PFSK-1 (cell line): ENCODE data around the gene RAB34.

Experiments
- FOXP2 ChIP-seq: optimal IDR thresholded peaks from 2 replicates; pipeline ENCODE3; 2011; ENCODE audit warnings: borderline replicate concordance, control low read depth, inconsistent platforms; ENCODE audit not compliant: insufficient read depth; ENCODE audit errors: extremely low read length, extremely low read depth
- POLR2AphosphoS5 ChIP-seq: IDR thresholded peaks from 2 replicates; pipeline ENCODE4 v1.6.1; 2012; ENCODE audit warnings: low read depth, mild to moderate bottlenecking, control low read depth, low read length, moderate library complexity
- SIN3A ChIP-seq: IDR thresholded peaks from 2 replicates; pipeline ENCODE4 v1.6.1; 2012; ENCODE audit warnings: mild to moderate bottlenecking, low read length, moderate library complexity, borderline replicate concordance; ENCODE audit not compliant: insufficient read depth
- TAF1 ChIP-seq: IDR thresholded peaks from 2 replicates; pipeline ENCODE4 v1.6.1; 2012; ENCODE audit warnings: low read length, control low read depth, borderline replicate concordance; ENCODE audit not compliant: insufficient read depth
- TF ChIP-seq, protein P1 (sequence below), 2 experiments: IDR thresholded peaks; 2 replicates each; pipeline versions ENCODE4 v1.6.1 to v1.8.0; 2011 to 2012; ENCODE audit warnings: low read depth in 2 of 2, low read length in 2 of 2, control low read depth in 1 of 2, inconsistent platforms in 1 of 2, mild to moderate bottlenecking in 1 of 2, moderate library complexity in 1 of 2; ENCODE audit not compliant: insufficient read depth in 1 of 2

The RAB34 gene

DNA sequence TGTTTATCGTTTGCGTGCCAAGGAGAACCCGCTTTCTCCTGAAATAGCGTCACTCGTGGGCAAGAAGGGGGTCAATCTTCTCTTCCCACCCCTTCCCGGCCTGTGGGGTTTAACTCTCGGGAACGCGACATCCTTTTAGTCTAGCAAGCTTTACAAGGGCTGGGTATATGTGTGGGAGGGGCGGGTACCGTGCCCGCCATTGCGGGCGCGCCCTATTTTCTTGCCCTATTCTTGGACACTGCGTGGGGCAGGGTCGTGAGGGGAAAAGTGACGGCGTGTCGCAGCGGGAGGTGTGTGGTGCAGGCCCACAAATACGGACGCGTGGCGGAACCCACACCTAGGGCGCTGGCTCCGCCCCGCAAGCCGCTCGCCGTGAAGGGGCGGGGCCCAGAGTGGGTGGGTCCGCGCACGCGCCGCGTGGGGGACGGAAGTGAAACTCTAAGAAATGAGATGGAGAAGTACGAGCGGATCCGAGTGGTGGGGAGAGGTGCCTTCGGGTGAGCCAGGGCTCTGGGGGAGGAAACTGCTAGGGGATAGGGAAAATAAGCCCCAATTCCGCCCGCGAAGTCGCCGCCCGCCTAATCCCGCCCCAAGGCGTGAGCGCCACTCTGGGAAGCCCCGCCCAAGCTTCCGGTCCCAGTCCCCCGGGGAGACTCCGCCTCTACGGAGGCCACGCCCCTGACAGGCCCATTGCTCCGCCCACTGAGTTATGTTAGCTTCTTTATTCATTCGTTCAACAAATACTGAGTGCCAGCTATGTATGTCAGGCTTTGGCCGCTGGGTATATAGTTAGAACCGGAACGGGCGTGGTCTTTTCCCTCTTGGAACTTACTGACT is 10.9 kb upstream of the RAB34 start, which contains the start of gene NEK8:
NEK8 (plus strand) TSS at position 425 of the 837 bp plus-strand sequence; CDS start at position 451, 26 bp downstream.
- no peak for TF ChIP-seq FOXP2
- peak; percentile 76 for TF ChIP-seq POLR2AphosphoS5
- TF ChIP-seq, protein P1, sequence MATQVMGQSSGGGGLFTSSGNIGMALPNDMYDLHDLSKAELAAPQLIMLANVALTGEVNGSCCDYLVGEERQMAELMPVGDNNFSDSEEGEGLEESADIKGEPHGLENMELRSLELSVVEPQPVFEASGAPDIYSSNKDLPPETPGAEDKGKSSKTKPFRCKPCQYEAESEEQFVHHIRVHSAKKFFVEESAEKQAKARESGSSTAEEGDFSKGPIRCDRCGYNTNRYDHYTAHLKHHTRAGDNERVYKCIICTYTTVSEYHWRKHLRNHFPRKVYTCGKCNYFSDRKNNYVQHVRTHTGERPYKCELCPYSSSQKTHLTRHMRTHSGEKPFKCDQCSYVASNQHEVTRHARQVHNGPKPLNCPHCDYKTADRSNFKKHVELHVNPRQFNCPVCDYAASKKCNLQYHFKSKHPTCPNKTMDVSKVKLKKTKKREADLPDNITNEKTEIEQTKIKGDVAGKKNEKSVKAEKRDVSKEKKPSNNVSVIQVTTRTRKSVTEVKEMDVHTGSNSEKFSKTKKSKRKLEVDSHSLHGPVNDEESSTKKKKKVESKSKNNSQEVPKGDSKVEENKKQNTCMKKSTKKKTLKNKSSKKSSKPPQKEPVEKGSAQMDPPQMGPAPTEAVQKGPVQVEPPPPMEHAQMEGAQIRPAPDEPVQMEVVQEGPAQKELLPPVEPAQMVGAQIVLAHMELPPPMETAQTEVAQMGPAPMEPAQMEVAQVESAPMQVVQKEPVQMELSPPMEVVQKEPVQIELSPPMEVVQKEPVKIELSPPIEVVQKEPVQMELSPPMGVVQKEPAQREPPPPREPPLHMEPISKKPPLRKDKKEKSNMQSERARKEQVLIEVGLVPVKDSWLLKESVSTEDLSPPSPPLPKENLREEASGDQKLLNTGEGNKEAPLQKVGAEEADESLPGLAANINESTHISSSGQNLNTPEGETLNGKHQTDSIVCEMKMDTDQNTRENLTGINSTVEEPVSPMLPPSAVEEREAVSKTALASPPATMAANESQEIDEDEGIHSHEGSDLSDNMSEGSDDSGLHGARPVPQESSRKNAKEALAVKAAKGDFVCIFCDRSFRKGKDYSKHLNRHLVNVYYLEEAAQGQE (IDR thresholded peaks at IDR 0.05; ENCODE audit: insufficient read depth in 1 of 2, low read depth in 2 of 2, low read length in 2 of 2), result no peak
- TF ChIP-seq SIN3A, result peak; percentile 37; the same call in 1 of the 2 replicates
- TF ChIP-seq TAF1, result peak; percentile 68; the same call in 1 of the 2 replicates

DNA sequence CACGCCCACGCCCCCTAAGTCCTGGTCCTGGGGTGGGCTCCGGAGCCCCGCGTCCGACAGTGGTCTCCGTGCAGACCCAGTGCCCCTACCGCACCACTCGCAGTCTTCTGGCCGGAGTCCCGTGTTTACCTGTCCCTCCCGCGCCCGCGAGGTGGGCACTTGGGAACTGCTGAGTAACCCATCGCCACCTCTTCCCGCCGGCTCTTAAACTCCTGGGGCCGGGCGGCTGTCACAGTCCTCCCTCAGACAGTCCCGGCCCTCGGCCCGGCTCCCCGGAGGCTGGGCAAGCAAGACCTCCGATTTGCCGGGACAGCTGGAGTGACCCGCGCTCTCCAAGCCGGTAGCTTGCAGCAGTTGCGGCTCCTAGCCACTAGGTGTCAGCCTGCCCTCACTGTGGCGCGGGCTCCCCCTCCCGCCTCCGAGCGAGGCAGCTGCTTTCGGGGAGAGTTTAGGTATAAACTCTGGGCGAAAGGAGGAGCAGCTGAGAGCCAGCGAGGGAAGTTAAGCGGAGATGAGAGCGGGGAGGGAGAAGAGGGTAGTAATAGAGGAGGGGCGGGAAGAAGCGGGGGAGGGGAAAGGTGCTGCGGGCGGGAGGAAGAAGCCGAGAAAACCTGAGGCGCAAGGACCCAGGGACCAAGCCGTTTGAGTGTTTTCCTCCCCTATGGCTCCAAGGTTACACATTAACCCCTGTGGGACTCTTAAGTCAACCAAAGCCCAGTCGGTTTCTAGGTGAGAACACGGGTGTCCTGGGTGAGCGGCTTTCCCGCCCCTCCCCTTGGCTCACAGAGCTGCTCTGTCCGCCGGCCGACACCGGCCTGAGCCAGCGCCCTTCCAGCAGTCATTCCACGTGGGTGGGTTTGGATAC is 9.2 kb upstream of the RAB34 start:
- no peak for TF ChIP-seq TAF1
- TF ChIP-seq FOXP2, result no peak
- TF ChIP-seq POLR2AphosphoS5, result no peak

DNA sequence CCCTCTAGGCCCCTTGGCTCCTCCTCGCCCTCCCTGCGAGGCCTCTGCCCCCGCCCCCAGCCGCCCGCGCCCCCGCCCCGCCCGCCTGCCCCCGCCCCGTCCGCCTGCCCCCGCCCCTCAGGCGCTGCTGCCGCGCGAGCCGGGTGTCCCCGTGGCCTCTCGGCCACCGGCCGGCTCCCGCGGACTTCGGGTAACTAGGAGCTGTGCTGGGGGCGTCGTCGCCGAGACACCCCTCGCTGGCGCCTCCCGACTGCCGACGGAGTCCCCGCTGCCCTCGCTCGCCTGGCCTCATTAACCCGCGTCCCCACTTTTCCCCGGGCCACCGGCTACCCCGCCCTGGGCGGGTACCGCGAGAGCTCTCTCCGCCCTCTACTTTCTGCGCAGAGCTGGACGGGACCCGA is 8.6 kb upstream of the RAB34 start, which contains the start of gene TLCD1:
TLCD1 (minus strand) TSS at position 8 of the 401 bp plus-strand sequence. CDS start 136 bp downstream, outside the sequence.
- TF ChIP-seq SIN3A (peak; percentile 5; the same call in 1 of the 2 replicates), POLR2AphosphoS5 (no peak; the same call in 1 of the 2 replicates), TAF1 (peak; percentile 7; the same call in 1 of the 2 replicates)

DNA sequence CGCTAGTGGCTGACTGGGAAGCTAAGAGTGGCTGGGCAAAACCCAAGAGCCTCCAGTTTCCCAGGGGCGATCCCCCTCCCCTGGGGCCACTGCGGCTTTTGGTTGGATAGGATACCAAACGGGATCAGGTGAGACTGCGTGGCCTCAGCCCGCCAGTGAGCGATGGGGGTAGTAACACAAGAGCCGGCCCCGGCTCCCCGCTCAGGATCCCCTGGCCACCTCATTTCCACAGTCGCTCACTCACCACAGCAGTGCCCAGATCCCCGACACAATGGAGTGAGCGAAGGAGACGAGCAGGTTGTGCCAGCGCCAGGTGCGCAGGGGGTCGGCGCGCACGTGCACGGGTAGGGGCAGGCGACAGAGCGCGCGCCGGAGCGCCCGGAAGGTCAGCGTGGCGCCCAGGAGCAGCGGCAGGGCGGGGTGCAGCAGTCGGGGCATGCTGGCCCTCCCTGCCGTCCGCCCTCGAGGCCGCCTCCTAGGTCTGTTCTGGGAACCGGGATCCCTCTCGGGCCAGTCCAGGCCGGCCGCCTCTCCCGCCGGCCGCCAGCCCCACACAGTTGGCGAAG is 8.1 kb upstream of the RAB34 start:
- TF ChIP-seq SIN3A, result no peak
- TF ChIP-seq TAF1, result peak; percentile 78; the same call in 1 of the 2 replicates

DNA sequence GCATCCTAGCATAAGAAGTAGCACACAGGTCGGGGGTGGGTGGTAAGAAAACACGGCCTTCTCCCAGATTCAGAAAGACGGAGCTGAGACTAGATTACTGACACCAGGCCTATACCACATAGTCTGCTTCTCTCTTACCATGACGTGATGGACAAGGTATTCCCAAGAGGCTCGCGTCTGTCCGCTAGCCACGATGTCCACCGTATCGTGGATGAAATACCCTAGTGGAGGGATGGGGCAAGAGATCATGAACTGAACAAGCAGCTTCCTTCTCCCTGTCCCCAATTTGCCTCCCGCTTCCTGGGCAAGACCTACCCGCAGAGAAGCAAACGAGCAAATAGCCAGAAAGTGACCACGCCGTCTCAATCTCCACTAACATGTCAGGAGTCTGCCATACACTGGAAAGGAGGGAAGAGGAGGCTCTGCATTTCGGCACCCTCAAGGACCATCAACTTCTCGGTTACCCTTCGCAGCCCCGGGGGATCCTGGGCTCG is 7.5 kb upstream of the RAB34 start:
- TF ChIP-seq FOXP2 (no peak), POLR2AphosphoS5 (peak; percentile 99), SIN3A (peak; percentile 82; the same call in 1 of the 2 replicates), TAF1 (peak; percentile 12; the same call in 1 of the 2 replicates)
- TF ChIP-seq, protein P1 (IDR thresholded peaks at IDR 0.05; ENCODE audit: insufficient read depth in 1 of 2, low read depth in 2 of 2, low read length in 2 of 2), result peak in 1 of 2 experiments; percentile 1; a peak in 1 of 4 replicates

DNA sequence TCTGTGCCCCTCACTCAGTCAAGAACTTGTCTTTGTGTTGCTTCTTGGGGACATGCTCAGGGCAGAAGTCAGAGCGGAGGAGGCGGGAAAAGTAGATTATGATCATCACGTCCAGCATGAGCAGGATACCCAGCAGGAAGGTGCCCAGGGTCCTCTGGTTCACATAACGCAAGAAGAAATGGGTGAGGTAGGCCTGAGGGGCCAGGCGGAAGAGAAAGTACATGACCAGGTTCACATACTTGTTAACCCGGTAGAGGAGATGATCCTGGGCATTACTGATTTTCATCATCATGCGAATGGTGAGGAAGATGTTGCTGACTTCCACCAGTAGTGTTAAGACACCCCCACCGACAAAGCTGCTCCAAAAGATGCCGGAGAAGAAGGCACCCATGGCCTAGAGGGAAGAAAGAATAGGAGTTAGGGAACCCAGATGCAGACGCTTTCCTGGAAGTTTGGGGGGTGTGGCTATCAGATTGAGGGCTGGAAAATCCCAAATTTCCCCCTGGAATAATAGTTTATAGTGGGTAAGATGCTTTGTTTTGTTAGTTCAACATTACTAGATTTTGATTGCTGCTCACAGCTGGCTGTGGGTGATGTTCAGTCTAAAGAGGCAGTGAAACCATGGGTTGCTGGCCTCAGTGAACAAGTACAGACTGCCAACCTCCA is 7.0 kb upstream of the RAB34 start:
- TF ChIP-seq, protein P1 (IDR thresholded peaks at IDR 0.05; ENCODE audit: insufficient read depth in 1 of 2, low read depth in 2 of 2, low read length in 2 of 2), result 0 out of 4 replicates have a peak, but pooled peaks of 1 of the 2 experiments have one; percentile 6
- no peak for TF ChIP-seq FOXP2
- TF ChIP-seq SIN3A, result no peak; the same call in 1 of the 2 replicates
